K562 (cell line): ENCODE results near the gene ZNF138. TPM values are rescaled to one million over a fixed set of nuclear protein-coding genes. Genes with fewer than 3 reads are reported as not detected.
A peak's percentile ranks its signal among the peaks of the same experiment; 100 is the strongest.

ENCODE experiments used
- ATAC-seq: fragments of 200-7000 bp; cut with Tn5 transposase; 3 replicates; pipeline ENCODE4 v1.9.1; 2020; ENCODE audit warnings: moderate library complexity
- BruUV-seq: library from RNA; stranded (reverse); fragments of 400-500 nt; replicated peaks from 2 replicates; lab custom pipeline; 2021; lab: Mats Ljungman, UMichigan
- CTCF ChIA-PET: fragments of 300-600 bp; formaldehyde crosslinking; extraction: SDS; loops from one replicate; lab custom pipeline; 2021; ENCODE audit warnings: low intra/inter-chr PET ratio; lab: Yijun Ruan, JAX
- POLR2A ChIA-PET: fragments of 300-600, 350-650 bp; sonication (Branson Sonifier 250); formaldehyde crosslinking; extraction: SDS; loops from one replicate; lab custom pipeline; 2021; ENCODE audit warnings: antibody characterized with exemption, inconsistent platforms; lab: Yijun Ruan, JAX
- DNase-seq, 4 experiments: peaks; one replicate each; pipeline versions ENCODE4 v3.0.0 to v3.0.0-alpha.2; 2011 to 2018; ENCODE audit warnings: low spot score in 3 of 4, mixed read lengths in 3 of 4; ENCODE audit errors: extremely low read depth in 1 of 4
- FAIRE-seq: peaks from 2 replicates; lab custom pipeline; 2011; peaks lifted over from hg19 to GRCh38; lab: Jason Lieb, UNC
- H2AFZ ChIP-seq: 2 replicates; pipeline ENCODE4 v1.6.0; 2011; ENCODE audit warnings: low read depth, low read length, control low read depth, inconsistent platforms
- H3K27ac ChIP-seq: fragments of 200-600 bp; 3 replicates; pipeline ENCODE4 v1.8.0; 2011; ENCODE audit warnings: low read depth, mild to moderate bottlenecking, control low read depth, inconsistent platforms, low read length, moderate library complexity, mixed read lengths; ENCODE audit errors: extremely low read depth
- H3K27me3 ChIP-seq, 2 experiments: fragments of 300-600 bp in 1 of 2; 2 replicates in 1 of 2; 3 replicates in 1 of 2; pipeline versions ENCODE4 v1.6.0 to v1.8.0; 2011; ENCODE audit warnings: inconsistent platforms in 2 of 2, low read length in 2 of 2, mild to moderate bottlenecking in 1 of 2, mixed read lengths in 1 of 2, moderate library complexity in 1 of 2; ENCODE audit not compliant: control insufficient read depth in 2 of 2, insufficient read depth in 2 of 2
- H3K36me3 ChIP-seq: fragments of 300-600 bp; 3 replicates; pipeline ENCODE4 v1.8.0; 2011; ENCODE audit warnings: mild to moderate bottlenecking, low read length, inconsistent platforms; ENCODE audit not compliant: control insufficient read depth, insufficient read depth
- H3K4me1 ChIP-seq, 2 experiments: fragments of 200-600 bp in 1 of 2; replicated peaks in 1 of 2; 2 replicates in 1 of 2; 3 replicates in 1 of 2; pipeline versions ENCODE4 v1.5.1 to v1.8.0; 2011; ENCODE audit warnings: inconsistent platforms in 2 of 2, low read length in 2 of 2, mild to moderate bottlenecking in 1 of 2, mixed read lengths in 1 of 2, moderate library complexity in 1 of 2; ENCODE audit not compliant: control insufficient read depth in 2 of 2, insufficient read depth in 2 of 2
- H3K4me2 ChIP-seq: 2 replicates; pipeline ENCODE4 v1.6.1; 2011; ENCODE audit warnings: low read length, control low read depth, inconsistent platforms, mixed read lengths; ENCODE audit not compliant: insufficient read depth
- H3K4me3 ChIP-seq: fragments of 200-600 bp; sonication (generic), shearing (Covaris generic); 2 replicates; pipeline ENCODE4 v1.5.1; 2016; ENCODE audit warnings: control low read depth, inconsistent platforms
- H3K79me2 ChIP-seq: fragments of 200-600 bp; 3 replicates; pipeline ENCODE4 v1.8.0; 2011; ENCODE audit warnings: low read length, inconsistent platforms; ENCODE audit not compliant: control insufficient read depth, insufficient read depth
- H3K9ac ChIP-seq, 2 experiments: 2 replicates each; pipeline versions ENCODE4 v1.6.0 to v1.6.1; 2011; ENCODE audit warnings: low read depth in 2 of 2, low read length in 2 of 2, control low read depth in 1 of 2, inconsistent platforms in 1 of 2, mild to moderate bottlenecking in 1 of 2, mixed read lengths in 1 of 2; ENCODE audit not compliant: insufficient read depth in 1 of 2
- H3K9me1 ChIP-seq: one replicate; pipeline ENCODE4 v1.6.0; 2011; ENCODE audit warnings: inconsistent platforms, mild to moderate bottlenecking, low read length, moderate library complexity; ENCODE audit not compliant: control insufficient read depth, insufficient read depth
- H3K9me3 ChIP-seq: replicated peaks from 2 replicates; pipeline ENCODE4 v1.5.1; 2011; ENCODE audit warnings: low read depth, low read length, inconsistent platforms; ENCODE audit not compliant: control insufficient read depth, insufficient read depth
- H4K20me1 ChIP-seq: replicated peaks from 2 replicates; pipeline ENCODE4 v1.6.1; 2011; ENCODE audit warnings: low read length, inconsistent platforms, mixed read lengths; ENCODE audit not compliant: control insufficient read depth, insufficient read depth
- ARID4B ChIP-seq: sonication (generic); formaldehyde crosslinking; IDR thresholded peaks from 2 replicates; pipeline ENCODE4 v1.8.0; 2022; ENCODE audit warnings: mild to moderate bottlenecking, missing genetic modification reagents
- CEBPB ChIP-seq: fragments of 450-650 bp; IDR thresholded peaks from 2 replicates; pipeline ENCODE4 v1.6.1; 2016; ENCODE audit warnings: missing genetic modification characterization, missing compliant biosample characterization
- ELF1 ChIP-seq: fragments of 200-800 bp; sonication (Bioruptor generic); IDR thresholded peaks from 2 replicates; pipeline ENCODE4 v1.6.1; 2016; ENCODE audit warnings: missing genetic modification characterization, missing compliant biosample characterization
- HMGXB4 ChIP-seq: sonication (generic); formaldehyde crosslinking; IDR thresholded peaks from 2 replicates; pipeline ENCODE4 v1.8.1; 2023; ENCODE audit warnings: mild to moderate bottlenecking, missing genetic modification reagents
- RHOXF2B ChIP-seq: fragments of 250-450 bp; sonication (Bioruptor Pico); conservative IDR thresholded peaks from 2 replicates; pipeline ENCODE4 v1.5.1; 2021
- SRSF3 ChIP-seq: fragments of 200-400 bp; formaldehyde crosslinking; IDR thresholded peaks from 2 replicates; pipeline ENCODE4 v1.6.1; 2016; ENCODE audit warnings: mild to moderate bottlenecking, low read length, moderate library complexity; ENCODE audit not compliant: insufficient read depth
- ZNF23 ChIP-seq: fragments of 250-450 bp; sonication (Bioruptor Pico); IDR thresholded peaks from 2 replicates; pipeline ENCODE4 v1.4.0; 2020; ENCODE audit warnings: mild to moderate bottlenecking
- ZNF232 ChIP-seq: sonication (generic); formaldehyde crosslinking; IDR thresholded peaks from 2 replicates; pipeline ENCODE4 v1.8.0; 2022; ENCODE audit warnings: mild to moderate bottlenecking, missing genetic modification reagents
- ZNF41 ChIP-seq: fragments of 250-450 bp; sonication (Bioruptor Pico); conservative IDR thresholded peaks from 2 replicates; pipeline ENCODE4 v1.4.0; 2020; ENCODE audit warnings: mild to moderate bottlenecking
- ZNF76 ChIP-seq: fragments of 250-450 bp; sonication (Bioruptor Pico); IDR thresholded peaks from 2 replicates; pipeline ENCODE4 v1.4.0; 2020; ENCODE audit warnings: mild to moderate bottlenecking, moderate library complexity, borderline replicate concordance
- WGBS: fragments of 100-300 bp; shearing (Covaris generic); methylation state at CpG from one replicate; pipeline ENCODE4 v1.1.6; 2016; ENCODE audit warnings: low coverage, mixed read lengths; ENCODE audit not compliant: insufficient coverage; ENCODE audit errors: missing lambda C conversion rate; 5-methylcytosine and 5-hydroxymethylcytosine counted together
- in situ Hi-C: fragments of 300-500 bp; cut with MboI; formaldehyde crosslinking; loops from 4 replicates; pipeline ENCODE4 v1.15.0; 2018; ENCODE audit warnings: inconsistent platforms, mixed read lengths
- intact Hi-C: fragments of 100-400 bp; cut with micrococcal nuclease; formaldehyde crosslinking; loops from 2 replicates; pipeline ENCODE4 v1.14.2; 2022
- polyA plus RNA-seq, 8 experiments: library from polyadenylated mRNA; depleted of rRNA in 4 of 8; stranded (reverse) in 5 of 8; unstranded in 3 of 8; fragments of >200 nt; fragmentation: Nextera tagmentation in 2 of 8; fragmentation: Illumina TruSeq in 1 of 8; extraction: Ambion mirVana in 2 of 8; extraction: Trizol in 1 of 8; gene quantifications; 2 replicates each; pipeline versions ENCODE4 v1.2.1 to v1.2.3, GENCODE V29; 2011 to 2014; ENCODE audit warnings: inconsistent platforms in 1 of 8, missing spikeins in 1 of 8
- total RNA-seq, 7 experiments: library from RNA; depleted of rRNA in 6 of 7; stranded (reverse); fragments of >200 nt in 6 of 7; fragmentation: Illumina TruSeq in 2 of 7; extraction: Trizol in 2 of 7; gene quantifications; 2 replicates each; pipeline versions ENCODE4 v1.2.1 to v1.2.3, GENCODE V29; 2011 to 2021; ENCODE audit warnings: low replicate concordance in 1 of 7

Gene ZNF138
- total and polyA plus RNA-seq, 9 of the 15 experiments (the other 6 are each of a cell fraction or from before 2014, with no cell fraction given), result 14.6 to 34.9 (median 22.6) TPM

- H3K27ac ChIP-seq, result no peak overlapping the region
- FAIRE-seq (no peak), ATAC-seq (peak; percentile 63)
- no peaks in the 10 kb centered on the region for H3K9me1 ChIP-seq
- ChIA-PET CTCF (no interaction called here), POLR2A (interaction anchor here (1.4 kb wide), 1 partner anchor 13 kb away, joined by 5 read pairs; no protein-coding TSS in a partner anchor)
- no peak overlapping the region for H3K4me2 ChIP-seq
- WGBS, result 8% methylated on average over 2 of the region's 2 CpGs
- H2AFZ ChIP-seq, result peak overlapping the region; percentile 52; the same call in 1 of the 2 replicates
- H3K4me1 ChIP-seq, result no peaks in the 10 kb centered on the region
- TF ChIP-seq ELF1 (tag), result no peak
- TF ChIP-seq ZNF41 (CRISPR knock-in tag), result no peak
- TF ChIP-seq, all 486 proteins: peak for 0
- BruUV-seq, result no TSS peak
- Histone ChIP-seq H3K79me2 (no peaks in the 10 kb centered on the region), H3K9ac (no peak overlapping the region), H3K27me3 (no peaks in the 10 kb centered on the region), H3K9me3 (no peaks in the 10 kb centered on the region), H3K36me3 (no peaks in the 10 kb centered on the region), H4K20me1 (no peaks in the 10 kb centered on the region), H3K4me3 (no peak overlapping the region)
- in situ Hi-C loops (no loop called here), intact Hi-C loops (loop anchor here (10.0 kb wide), 1 partner anchor 78 kb away; no protein-coding TSS in a partner anchor)
- DNase-seq, result no peak
Measured at GRCh38 chr7:64753032-64753431, 41.2 kb upstream of the ZNF138 start.

DNA sequence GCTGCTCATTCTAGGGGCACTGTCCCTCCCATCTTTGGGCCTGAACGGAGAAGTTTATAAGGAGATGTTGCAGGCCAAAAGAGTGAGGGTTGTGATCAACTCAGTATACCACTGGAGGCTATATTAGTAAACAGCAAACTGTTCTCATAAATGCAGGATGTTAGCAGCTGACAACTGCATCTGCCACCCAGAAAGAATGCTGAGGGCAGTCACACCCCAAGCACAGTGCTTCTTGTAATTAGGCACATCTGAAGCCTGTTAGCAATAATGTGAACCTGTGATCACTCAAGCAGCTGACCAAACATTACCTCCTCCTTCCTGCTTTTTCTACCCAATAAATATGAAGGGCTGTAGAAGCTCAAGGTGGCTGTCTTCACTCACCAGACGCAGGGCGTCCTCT, 38.4 kb upstream of the ZNF138 start:
- ChIA-PET CTCF (no interaction called here), POLR2A (interaction anchor here (1.3 kb wide), 1 partner anchor 9 kb away, joined by 4 read pairs; no protein-coding TSS in a partner anchor)
- WGBS, result 39% methylated on average over 3 of the region's 3 CpGs
- no peak for TF ChIP-seq RHOXF2B (CRISPR knock-in tag)
- no peak for TF ChIP-seq ZNF232 (CRISPR knock-in tag)
- no peak for TF ChIP-seq ZNF23 (CRISPR knock-in tag)
- TF ChIP-seq SRSF3, result no peak
- TF ChIP-seq ZNF76 (CRISPR knock-in tag), result no peak
- no peak for TF ChIP-seq CEBPB (tag)
- no peak for TF ChIP-seq HMGXB4
- no peak for TF ChIP-seq ARID4B (CRISPR knock-in tag)

More for the DNA sequence above, 38.4 kb upstream of the ZNF138 start:
- Histone ChIP-seq H2AFZ (peak overlapping the region; percentile 40), H3K27ac (no peak overlapping the region), H3K4me3 (no peak overlapping the region), H3K9ac (no peak overlapping the region), H3K4me1 (no peaks in the 10 kb centered on the region), H4K20me1 (no peaks in the 10 kb centered on the region), H3K27me3 (no peaks in the 10 kb centered on the region), H3K4me2 (no peak overlapping the region), H3K9me1 (no peaks in the 10 kb centered on the region), H3K9me3 (no peaks in the 10 kb centered on the region), H3K79me2 (no peaks in the 10 kb centered on the region), H3K36me3 (no peaks in the 10 kb centered on the region)
- ATAC-seq (no peak), DNase-seq (no peak), FAIRE-seq (no peak)
- intact Hi-C loops, result loop anchor here (10.0 kb wide), 1 partner anchor 81 kb away; no protein-coding TSS in a partner anchor
- no TSS peak for BruUV-seq
- in situ Hi-C loops, result no loop called here
